HTR-8/SVneo (cell line): Measurements from ENCODE around the gene TRABD2B.

Source experiments
- DNase-seq: peaks from one replicate; pipeline ENCODE4 v3.0.0; 2011; ENCODE audit warnings: low spot score, mixed read lengths; ENCODE audit not compliant: insufficient read length
- FAIRE-seq: peaks from 2 replicates; lab custom pipeline; 2011; peaks lifted over from hg19 to GRCh38; lab: Jason Lieb, UNC

TRABD2B gene

DNA sequence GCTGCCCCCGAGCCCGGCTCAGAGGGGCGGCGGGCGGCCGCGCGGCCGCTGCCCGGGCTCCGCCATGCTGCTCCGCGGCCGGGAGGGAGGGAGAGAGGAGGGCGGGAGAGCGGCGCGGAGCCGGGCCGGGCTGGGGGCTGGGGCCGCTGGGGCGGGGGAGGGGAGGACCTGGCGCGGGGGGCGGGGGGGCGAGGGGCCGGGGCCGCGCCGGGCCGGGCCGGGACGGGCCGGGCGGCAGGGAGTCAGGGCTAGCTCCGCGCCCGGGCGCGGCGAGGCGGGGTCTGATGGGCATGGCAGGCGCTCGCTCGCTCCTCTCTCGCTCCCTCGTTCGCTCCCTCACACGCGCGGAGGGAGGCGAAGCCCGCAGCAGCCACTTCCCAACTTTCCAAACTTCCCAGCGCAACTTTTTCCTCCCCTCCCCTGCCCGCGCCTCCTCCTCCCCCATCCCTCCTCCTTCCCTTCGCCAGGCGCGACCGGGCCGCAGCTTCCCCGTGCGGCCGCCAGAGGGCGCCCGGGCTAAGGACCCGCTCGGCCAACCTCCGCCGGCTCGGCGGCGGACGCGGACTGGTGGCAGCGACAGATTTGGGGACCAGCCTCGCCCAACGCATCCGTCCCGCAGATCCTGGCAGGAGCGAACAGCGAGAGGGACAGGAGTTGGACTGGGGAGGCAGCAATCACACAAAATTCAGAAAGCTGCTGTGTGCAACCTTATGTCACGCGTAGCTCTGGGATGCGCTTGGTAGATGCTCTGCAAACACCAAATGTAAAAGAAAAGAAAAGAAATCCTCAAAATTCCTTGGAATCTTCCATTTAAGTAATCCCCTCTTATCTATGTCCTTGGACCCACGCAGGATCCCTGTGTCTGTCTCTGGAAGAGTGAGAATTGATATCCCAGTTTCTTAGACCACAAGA, at the start of gene TRABD2B:
TSS of gene TRABD2B (minus strand) at position 97 of the 912 bp plus-strand sequence.
- no peak for FAIRE-seq
- DNase-seq: peak; percentile 77

DNA sequence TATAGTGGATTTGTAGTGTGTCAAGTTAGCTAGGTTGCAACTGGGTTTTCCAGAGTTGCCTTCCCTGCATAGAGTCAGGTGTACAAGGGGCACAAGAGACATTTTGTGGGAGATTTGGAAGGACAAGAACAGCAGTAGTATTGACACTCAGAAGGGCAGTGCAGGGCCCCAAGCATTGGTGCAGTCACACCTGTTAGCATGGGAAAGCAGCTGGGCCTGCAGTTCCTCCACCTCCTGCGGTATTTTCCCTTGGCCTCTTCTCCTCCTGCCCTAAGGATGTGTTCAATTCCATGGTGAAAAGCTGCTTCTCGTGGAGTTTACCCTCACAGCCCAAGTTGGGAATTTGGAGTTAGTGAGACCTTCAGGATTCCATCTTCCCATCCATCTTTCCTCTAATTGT, 47.1 kb upstream of the TRABD2B start:
- DNase-seq (no peak), FAIRE-seq (no peak)

DNA sequence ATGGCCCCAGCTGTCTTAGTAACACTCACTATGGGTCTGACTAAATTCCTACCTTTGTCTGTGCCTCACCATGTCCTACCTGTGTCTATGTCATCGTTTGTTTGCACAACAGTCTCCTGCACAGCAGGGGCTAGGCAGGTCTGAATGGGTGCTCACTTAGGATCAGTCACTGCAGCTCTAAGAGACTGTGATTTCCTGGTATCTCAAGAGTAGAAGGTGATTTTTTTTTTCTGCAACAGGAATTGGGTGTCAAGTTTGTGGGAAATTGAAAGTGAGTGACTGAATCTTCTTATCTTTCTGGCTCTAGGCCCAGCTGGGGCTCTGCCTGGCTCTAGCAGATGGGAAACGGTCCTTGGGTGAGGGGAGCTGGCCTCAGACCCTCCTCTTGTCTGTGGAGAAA, 46.4 kb upstream of the TRABD2B start:
- FAIRE-seq: no peak

DNA sequence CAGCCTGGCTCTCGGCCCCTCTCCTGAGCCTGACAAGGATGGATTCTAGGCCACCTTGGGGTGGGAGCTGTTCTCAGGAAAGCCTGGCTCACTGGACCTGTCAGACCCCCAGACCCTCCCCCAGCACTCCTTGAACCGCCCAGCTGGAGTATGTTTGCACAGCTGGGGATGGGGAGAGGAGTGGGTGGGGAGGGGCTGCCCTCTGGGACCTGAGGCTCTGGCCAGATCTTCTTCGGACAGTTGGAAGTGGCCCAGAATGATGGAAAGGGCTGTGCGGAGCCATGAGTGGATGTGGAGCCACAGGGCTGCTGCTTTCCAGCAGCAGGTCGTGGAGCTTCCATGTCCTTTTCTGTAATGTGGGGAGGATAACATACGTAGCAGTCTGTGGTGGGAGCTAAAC, 43.0 kb upstream of the TRABD2B start:
- no peak for FAIRE-seq

More for the DNA sequence above, 46.4 kb upstream of the TRABD2B start:
- no peak for DNase-seq

DNA sequence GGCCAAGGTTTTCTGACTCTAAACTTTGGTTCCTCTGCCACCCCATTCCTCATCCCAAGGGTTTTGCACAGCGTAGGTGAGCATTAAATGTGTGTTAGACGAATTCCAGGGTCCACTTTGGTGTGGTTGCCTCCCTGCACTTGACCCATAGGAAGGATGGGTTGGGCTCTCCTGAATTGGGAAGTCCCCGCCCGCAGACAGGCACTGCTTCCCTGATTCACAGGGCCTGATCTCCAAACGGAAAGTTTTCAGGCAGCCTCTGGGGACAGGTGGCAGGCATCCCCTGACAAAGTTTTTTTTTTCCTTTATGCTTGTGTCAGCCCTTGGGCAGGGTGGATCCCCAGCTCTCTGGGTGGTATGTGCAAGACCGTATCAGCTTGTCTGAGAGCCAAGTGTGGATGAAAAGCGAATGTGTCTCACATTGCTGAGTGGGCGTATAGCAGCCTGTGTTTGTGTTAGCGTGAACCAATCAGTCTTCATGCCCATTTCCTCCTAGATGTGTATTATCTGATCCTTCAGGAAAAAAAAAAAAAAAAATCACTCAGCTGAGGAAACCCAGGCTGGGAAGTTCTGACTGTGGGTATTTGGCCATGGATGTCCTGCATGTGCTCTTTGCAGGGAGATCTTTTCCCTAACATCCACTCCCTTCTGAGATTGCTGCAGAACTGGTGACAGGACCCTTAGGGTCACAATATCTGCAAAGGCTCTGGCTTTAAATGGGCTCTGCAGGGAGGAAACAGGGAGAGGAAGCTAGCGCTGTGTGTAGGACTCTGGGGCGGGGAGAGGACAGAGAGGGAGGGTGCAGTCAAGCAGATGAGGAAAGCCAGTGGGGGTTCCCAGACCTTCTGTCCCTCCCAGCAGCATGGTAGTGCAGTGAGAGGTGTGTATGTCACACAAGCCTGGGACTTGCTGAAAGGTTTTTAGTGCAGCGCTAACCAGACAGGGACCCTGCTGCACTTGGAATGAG, 42.2 kb upstream of the TRABD2B start:
- DNase-seq (no peak), FAIRE-seq (no peak)

More for the DNA sequence above, 43.0 kb upstream of the TRABD2B start:
- DNase-seq: no peak

DNA sequence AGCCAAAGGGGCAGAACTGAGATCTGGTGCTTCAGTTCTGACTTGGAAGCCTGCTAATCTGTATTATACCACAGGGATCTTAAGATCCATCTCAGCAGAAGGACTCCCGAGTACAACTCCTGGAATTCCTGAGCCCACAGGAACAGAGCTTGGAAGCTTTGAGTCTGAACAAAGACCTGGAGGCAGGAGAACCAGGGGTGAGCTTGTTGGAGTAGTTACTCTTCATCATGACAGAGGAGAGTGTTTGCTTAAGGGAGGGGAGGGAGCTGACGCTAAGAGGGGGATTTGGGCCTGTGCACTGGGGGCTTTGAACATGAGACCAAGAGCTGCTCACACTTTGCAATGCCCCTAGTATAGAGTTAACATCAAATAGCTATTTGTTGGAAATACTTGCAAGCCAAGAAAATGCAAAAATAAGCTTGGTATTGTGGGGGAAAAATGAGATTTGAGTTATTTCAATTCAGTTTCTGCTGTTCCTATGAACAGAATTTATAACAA, 41.1 kb upstream of the TRABD2B start:
- no peak for DNase-seq
- no peak for FAIRE-seq

DNA sequence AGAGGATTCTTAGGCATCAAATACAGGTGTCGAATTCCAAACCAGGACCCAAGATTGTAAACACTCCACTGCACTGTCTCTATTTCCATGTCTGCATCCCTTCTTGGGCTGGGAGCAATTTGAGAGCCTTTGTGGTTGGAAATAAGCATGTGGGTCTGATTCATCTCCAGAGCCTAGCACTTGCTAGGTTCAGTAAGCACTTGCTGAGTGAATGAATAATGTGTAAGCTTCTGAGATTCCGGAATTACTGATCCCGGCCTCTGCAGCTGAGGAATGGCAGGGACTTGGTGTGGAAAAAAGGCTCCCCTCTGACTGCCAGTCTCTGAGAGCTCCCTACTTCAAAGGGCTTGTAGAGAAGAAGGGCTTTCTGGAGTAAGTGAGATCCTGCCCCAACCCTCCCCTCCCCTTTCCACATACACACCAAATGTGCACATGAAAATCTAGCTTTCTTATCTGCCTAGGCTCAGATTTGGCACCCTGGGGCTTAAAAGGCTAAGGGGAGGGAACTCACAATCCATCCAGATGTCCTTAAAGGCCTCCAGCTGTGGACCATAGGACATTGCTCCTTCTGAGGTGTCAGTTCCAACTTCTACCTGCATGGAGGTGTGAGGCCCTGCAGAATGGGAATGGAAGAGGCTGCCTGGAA, 39.6 kb upstream of the TRABD2B start:
- DNase-seq (no peak), FAIRE-seq (no peak)

DNA sequence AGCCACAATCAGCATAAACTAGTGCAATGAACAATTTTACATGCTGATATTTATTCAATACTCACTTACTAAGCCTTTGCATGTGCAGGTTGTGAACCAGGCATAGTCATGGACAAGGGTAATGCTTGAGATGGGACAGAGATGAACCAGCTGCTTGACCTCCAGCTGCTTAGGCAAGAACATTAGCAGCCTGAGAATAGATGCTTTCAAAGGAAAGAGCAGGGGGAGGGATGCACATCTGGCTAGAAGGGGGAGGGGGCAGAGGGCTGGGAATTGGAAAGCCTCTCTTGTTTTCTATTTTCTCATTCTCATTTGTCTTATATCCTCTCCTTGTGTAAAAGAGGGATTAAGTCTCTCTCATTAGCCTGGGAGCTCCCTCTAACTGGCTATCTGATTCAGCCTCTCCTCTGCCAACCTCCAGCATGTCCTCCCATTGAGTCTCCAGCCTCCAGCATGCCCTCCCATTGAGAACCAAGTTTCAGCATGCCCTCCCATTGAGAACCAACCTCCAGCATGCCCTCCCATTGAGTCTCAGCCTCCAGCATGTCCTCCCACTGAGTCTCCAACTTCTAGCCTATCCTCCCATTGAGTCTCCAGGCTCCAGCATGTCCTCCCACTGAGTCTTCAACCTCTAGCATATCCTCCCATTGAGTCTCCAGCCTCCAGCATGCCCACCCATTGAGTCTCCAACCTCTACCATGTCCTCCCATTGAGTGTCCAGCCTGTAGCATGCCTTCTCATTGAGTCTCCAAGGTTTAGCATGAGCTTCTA, 38.4 kb upstream of the TRABD2B start:
- no peak for DNase-seq
- no peak for FAIRE-seq

DNA sequence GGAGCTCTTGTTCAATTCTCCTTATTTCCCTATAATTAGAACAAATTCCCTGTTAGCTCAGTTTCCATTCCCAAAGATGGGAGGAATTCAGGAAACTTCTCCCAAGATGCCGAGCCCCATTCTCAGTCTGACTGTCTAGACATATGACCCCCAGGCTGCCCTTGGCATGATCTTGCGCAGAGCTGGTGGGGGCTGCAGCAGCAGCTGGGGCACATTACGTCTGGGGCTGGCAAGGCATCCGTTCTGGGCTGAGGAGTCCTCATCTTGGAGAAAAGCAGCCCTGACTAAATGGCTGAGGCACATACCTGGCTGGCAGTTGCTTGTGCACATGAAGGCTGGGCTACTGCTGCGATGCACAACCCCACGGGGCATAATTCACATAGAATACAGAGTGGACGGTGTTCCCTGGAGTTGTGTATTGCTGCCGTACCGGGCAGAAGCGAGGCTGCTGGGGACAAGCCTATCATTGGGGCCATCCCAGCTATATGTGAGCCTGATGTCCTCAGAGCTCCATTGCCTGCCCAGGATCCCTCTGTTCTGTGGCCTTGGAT, 36.4 kb upstream of the TRABD2B start:
- no peak for DNase-seq
- FAIRE-seq: no peak

DNA sequence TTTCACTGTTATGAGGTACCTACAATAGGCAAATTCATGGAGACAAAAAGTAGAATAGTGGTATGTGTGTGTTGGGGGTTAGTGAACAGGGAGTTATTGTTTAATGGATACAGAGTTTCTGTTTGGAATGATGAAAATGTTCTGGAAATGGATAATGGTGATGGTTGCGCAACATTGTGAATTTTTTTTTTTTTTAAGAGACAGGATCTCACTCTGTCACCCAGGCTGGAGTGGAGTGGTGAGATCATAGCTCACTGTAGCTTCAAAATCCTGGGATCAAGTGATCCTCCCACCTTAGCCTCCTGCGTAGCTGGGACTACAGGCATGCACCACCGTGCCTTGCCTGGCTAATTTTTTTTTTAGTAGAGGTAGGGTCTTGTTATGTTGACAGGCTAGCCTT, 34.5 kb upstream of the TRABD2B start:
- no peak for FAIRE-seq
- DNase-seq: no peak

DNA sequence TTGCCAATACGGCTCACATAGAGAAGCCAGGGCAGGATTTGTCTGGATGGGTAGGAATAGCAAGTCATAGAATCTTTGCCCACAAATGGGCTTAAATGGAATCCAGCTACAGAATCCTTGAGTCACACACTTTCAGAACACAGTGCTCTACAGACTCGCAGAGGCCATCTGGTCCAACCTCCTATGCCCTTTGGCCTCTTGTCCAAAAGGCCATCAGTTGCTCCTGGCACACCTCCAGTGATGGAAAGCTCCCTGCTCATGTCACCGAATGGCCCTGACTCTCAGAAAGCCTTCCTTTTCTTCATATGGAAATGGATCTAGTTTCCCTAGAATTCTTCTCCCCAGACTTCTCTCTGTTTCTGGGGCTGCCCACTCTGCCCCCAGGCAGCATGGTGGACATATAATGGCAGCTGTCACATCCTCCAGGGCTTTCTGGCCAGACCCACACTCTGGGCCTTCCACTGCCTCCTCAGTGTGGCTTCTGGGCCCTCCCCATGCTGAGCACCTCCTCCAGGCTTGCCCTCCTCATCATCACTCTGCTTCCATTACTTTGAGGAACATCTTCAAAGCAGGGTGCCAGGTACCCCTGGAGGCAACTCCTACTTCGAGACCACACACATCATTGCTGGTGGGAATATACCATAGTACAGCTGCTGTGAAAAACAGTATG, 33.6 kb upstream of the TRABD2B start:
- no peak for DNase-seq
- FAIRE-seq: no peak

DNA sequence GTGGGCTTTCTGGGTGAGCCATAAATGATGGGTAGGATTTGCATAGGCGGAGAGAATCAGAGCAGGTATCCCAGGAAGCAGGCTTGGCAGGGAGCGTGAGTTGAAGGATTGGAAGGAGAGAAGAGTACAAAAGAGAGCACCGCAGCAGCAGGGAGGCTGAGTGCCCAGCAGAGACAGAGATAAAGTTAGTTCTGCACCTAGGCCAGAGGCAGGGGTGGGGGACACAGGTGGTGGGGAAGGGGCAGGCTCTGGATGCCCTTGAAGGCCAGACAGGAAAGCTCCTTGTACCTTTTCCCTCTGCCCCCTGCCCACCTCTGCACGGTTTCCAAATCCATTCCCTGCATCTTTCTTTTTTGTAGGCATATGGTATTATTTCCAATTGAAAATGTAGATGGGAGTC, 33.0 kb upstream of the TRABD2B start:
- DNase-seq (no peak), FAIRE-seq (no peak)

DNA sequence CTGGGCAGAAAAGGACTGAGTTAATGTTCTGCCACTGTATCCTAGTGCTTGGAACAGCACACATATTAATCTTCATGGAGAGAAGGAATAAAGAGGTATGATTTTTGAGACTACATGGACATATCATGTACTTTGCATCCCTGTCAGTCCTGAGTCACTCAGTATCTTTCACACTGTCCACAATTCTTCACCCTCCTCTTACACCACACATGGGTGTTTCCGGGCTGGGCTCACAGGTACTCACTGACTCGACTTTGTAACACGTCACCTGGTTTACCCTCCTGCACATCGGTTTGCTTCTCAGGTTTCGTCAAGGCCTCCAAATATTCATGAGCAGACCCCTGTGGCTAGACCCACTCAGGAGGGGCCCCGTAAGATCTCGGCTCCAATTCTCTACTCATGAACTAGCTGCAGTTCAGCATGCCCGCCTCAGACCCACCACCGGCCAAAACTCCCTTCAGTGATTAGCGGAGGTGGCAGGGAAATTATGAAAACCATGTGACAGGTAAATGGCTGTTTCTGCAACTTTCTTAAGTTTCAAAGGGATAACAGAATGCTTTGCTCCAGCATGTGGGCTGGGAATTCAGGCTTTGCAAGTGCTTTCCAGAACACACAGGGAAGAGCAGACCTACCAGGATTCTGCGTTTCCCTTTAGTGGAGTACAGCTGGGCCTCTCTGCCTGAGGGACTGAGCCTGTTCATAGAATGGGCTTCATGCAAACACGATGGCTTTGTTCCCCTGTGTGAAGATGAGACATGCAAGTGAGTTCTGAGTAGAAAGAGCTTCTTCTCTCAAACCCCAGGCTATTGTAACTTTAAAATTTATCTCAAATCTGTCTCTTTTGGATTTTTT, 31.3 kb upstream of the TRABD2B start:
- no peak for FAIRE-seq

DNA sequence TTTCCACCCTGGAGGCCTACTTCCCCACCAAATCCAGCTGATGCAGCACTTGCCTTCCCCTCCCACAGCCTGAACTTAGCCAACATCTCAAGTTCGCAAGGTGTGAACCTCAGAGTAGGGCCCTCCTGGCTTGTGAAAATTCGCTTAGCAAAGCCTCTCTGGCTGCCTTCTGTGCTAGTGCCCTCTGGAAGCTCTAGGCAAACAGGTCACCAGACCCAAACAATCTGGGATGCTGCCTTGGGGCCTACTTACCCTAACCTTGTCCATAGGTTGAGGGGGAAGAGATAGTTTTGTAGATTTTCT, 30.3 kb upstream of the TRABD2B start:
- DNase-seq: no peak
- no peak for FAIRE-seq

More for the DNA sequence above, 31.3 kb upstream of the TRABD2B start:
- DNase-seq: no peak

DNA sequence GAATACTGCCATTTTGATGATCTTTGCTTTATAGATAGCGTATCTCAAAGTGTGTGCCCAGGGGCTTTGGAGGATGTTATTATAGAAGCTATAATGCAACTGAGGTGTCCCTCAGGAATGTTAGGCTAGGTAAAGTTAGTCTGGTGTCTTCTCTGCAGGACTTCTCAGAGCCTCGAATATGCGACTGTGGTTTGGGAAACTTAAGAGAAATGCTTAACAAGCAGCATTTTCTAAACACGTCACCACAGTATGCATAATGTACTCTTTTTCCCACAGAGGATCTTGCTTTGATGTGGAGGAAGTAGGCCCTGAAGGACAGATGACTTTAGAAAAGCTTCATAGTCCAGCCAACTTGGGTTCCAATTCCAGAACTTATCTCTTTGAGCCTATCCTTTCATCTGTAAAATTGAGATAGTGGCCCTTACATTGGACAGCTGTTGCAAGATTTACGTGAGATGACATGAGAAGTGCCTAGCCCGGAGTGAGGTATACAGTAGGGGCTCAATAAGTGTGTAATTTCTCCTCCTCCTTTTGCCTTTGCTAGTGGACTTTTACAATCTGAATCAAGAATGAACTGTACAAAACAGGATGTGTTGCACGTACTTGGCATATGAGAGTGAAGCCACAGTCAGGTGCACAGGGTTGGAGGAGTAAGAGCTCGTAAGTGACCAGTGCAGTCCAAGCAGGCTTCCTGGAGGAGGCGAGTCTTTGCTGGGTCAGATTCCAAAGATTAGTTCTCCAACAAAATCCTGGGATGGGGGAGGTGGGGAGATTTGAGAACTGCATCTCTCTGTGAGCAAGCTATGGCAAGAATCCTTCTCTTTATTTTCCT, 29.7 kb upstream of the TRABD2B start:
- no peak for DNase-seq
- no peak for FAIRE-seq

DNA sequence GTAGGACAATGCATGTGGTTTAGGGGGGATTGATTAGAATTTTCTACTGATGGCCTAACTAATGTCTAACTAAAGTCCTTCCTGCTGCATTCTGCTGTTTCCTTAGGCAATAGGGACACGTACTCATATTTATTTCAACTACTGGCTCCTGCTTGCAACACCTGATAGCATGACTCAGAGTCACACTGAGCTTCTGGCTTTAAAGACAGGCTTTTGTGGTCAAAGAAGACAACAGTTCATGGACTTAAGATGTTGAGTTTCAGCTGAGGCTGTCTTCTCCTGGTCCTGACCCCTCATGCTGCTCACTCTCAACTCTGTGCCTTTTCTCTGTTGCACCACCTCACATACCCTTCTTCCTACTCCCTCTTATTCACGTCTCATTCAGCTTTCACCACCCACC, 29.1 kb upstream of the TRABD2B start:
- no peak for DNase-seq

DNA sequence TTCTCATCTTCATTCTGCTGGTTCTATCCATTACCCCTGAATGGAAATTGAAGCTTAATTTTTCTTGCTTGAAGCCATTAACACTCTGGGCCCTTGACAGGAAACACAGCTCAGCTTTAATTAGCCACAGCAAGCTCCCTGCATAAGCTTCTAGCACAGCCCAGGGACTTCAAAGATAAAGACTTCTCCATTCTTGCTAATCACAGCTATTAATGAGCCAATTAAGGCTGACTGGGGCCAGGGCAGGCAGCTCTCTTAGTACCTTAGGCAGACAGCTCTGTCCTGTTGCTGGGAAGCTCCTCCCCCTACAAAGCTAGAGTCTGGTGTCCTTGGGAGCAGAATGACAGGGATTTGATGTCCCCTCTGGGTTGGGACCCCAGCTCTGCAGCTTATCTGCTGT, 27.9 kb upstream of the TRABD2B start:
- no peak for DNase-seq
- FAIRE-seq: no peak

More for the DNA sequence above, 29.1 kb upstream of the TRABD2B start:
- no peak for FAIRE-seq
